Glomerular endothelial cell (primary cell): ENCODE results near the gene RAB10. TPM values are rescaled to one million over a fixed set of nuclear protein-coding genes. Genes with fewer than 3 reads are reported as not detected.
"Not testable (repeated sequence)": the region's sequence is repeated elsewhere in the genome, so short reads cannot be mapped to it uniquely, and the experiment has no call there.

Experiments
- DNase-seq: peaks from one replicate; pipeline ENCODE4 v3.0.0-alpha.2; 2011; ENCODE audit warnings: low read depth, low spot score; ENCODE audit errors: extremely low read depth
- total RNA-seq: library from RNA; depleted of rRNA; stranded (reverse); fragments of >200 nt; gene quantifications from 2 replicates; pipeline ENCODE4 v1.2.3, GENCODE V29; 2015

RAB10 gene
- total RNA-seq, 1 donor from 2014 or later = 180 TPM

DNA sequence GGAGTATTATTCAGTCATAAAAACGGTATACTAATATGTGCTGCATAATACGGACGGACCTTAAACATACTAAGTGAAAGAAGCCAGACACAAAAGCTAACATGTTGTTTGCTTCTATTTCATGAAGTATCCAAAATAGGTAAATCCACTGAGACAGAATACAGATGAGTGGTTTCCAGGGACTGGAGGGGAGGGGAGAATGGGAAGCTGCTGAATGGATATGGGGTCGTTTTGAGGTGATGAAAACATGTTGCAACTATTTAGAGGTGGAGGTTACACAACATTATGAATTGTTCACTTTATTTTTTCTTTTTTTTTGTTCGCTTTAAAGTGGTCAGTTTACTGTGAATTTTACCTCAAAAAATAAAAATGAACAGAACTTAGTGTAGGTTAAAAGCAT lies 52.9 kb downstream of the RAB10 start:
- DNase-seq = no peak

DNA sequence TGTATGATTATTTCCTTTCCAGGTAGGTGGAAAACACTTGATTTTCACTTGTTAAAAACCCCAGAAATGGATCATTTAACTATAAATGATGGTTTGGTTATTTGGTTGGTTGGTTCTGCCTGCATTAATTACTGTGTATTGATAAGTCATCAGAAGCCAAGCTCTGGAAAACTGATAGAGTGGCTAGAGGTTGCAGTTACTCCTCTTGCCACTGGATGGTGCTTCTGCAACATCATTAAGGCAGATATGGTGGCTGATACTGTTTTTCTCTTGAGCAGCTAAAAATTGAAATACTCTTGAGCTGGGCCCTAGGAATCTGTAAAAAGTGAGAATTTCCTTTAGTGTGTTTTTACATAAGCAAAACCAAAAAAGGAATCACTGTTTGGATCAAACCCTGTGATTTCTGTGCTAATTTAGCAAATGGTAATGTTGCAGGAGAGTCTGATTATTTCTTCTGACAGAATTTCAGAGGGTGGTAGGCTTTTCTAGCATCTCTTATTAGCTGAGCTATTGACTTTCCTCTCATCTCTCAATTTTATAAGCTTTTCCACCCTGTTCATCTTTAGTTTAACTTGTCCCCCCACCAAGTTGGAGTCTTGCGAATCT lies 54.3 kb downstream of the RAB10 start:
- DNase-seq = no peak

DNA sequence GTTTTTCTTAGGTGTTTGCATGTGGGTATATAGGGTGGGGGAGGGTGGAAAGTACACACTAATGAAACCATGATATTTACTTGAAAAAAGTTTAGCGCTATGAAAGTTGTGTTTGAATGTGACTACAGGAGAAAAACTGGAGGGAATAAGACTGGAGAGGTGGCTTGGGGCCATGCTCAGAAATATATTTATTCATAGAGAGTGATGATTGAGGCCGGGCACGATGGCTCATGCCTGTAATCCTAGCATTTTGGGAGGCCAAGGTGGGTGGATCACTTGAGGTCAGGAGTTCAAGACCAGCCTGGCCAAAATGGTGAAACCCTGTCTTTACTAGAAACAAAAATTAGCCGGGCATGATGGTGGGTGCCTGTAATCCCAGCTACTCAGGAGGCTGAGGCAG lies 55.0 kb downstream of the RAB10 start:
- not testable (repeated sequence) for DNase-seq

DNA sequence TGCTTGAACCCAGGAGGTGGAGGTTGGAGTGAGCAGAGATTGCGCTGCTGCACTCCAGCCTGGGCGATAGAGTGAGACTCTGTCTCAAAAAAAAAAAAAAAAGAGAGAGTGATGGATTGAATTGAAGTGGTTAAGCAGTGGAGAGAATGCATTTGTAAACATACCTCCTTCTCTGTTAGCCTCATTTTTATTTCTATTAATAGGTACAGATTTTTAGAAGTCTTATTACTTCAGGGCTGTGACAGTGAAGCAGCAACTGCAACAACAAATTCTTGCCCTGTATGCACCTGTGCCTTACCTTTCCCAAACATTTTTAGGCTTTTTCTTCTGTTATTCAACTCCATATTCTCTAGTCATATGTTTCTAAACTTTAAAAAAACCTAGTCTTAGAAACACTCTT lies 55.5 kb downstream of the RAB10 start:
- no peak for DNase-seq

DNA sequence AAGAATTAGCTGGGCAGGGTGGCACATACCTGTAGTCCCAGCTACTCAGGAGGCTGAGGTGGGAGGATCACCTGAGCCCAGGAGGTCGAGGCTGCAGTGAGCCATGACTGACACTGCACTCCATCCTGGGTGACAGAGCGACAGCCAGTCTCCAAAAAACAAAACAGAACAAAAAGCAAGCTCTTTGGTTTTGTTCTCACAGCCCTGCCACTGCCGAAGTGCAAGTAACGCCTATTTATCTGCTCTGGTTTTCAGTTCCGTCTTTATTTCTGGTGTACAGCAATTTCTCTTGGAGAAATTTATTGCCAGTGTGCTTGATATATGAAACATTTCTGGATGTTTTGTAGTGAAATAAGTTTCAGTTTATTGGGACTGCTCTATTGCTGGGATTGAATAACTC lies 61.9 kb downstream of the RAB10 start:
- no peak for DNase-seq

DNA sequence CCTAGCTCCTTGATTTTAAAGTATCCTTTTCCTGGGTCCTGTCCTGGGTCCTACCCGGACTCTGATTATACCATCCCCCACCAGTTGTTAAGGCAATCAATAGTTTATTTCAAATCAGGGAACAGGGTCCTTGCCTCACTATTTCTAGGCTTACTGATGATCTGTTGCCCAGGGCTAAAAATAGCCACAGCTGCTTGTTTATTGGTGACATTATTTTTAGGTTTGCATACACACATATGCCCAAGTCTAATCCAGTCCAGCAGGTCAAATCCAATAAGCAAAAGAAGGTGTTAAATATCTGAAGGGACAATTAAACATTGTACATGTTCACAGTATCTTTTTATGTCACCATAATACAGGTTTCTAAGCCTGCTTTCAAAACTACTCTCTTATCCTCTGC lies 66.0 kb downstream of the RAB10 start:
- no peak for DNase-seq

DNA sequence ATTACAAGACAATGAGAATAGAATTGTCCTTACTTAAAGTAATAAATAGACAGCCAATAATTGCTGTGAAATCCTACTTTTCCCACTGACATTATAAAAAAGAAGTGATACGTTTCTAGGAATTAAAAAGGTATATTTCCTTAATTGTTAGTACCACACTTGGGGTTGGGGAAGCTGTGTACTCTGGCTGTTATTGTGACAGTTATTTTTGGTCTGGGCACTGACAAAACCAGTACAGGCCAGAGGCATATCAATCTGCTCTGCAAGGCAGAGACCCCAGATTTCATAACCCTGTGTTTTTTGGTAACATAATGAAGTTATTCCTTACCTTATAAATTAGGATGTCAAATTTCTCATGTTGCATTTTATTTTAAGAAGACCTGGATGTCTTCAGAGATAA lies 66.5 kb downstream of the RAB10 start:
- no peak for DNase-seq

DNA sequence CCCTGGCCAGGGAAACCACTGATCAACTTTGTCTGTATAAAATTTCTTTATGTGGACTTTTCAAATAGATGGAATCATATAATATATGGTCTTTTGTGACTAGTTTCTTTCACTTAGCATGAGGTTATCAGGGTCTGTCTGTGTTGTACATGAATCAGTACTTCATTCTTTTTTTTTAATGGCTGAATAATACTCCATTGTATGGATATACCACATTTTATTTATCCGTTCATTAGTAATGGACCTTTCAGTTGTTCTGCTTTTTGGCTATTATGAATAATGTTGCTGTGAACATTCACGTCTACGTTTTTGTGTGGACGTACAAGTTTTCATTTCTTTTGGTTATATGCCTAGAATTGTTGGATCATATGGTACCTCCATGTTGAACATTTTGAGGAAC lies 69.9 kb downstream of the RAB10 start:
- DNase-seq = no peak

DNA sequence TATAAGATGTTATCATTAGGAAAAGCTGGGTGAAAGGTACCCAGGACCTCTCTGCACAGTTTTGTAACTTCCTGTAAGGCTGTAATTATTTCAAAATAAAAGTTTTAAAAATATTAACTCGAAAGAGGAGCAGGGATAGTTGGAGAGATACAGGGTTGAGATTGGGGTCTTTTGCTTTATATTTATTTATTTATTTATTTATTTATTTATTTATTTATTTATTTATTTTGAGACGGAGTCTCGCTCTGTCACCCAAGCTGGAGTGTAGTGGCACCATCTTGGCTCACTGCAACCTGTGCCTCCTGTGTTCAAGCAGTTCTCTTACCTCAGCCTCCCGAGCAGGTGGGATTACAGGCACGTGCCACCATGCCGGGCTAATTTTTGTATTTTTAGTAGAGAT lies 74.8 kb downstream of the RAB10 start:
- DNase-seq = not testable (repeated sequence)

DNA sequence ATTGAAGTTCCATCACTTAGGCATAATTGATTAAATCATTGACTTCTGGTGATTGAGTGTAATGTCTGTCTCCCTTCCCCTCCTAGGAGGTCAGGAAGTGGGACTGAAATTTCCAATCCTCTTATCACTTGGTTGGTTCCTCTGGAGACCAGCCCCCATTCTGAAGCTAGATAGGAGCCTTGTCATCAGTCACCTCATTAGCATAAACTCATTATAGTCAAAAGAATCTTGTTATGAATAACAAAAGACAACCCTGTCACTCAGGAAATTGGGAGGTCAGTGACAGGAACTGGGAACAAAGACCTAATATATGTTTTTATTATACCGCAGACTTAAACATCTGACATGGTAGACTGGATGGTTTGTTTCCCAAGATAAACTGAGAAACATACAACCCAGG lies 78.3 kb downstream of the RAB10 start:
- no peak for DNase-seq

DNA sequence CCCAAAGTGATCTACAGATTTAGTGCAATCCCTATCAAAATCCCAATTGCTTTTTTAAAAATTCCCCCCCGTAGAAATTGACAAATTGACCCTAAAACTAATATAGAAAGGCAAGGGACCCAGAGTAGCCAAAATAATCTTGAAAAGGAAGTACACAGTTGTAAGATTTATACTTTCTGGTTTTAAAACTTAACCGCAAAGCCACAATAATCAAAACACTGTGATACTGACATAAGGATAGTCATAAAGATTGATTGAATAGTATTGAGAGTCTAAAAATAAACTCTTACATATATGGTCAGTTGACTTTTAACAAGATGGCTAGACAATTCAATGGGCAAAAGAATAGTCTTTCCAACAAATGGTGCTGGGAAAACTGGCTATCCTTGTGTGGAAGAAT lies 80.3 kb downstream of the RAB10 start:
- no peak for DNase-seq

DNA sequence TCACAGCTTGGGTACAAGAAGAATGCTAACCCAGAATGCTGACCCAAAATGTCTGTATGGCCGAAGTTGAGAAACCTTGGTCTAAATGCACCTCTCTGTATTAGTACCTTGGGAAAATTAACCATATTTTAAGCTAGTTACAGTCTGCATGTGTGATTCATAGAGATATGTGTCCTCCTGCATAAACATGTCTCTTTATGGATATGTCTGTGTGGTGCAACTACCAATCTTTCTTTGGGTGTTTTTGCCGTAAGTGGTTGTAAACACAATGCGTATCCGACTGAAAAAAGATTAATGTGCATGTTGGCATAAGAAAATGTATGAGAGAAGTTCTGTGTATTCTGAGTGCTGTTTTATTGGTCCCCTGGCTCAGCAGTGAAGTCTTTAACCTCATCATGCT lies 84.8 kb downstream of the RAB10 start:
- no peak for DNase-seq

DNA sequence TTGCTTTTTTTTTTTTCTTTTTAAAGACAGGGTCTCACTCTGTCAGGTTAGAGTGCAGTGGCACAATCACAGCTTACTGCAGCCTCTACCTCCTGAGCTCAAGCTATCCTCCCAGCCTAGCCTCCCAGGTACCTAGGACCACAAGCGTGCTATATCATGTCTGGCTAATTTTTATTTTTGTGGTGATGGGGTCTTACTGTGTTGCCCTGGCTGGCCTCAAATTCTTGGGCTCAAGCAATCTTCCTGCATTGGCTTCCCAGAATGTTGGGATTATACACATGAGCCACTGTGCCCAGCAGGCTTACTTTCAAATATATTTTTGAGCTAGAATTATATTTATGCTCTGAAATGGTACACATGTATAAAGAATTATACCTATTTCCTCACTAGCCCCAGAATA lies 85.6 kb downstream of the RAB10 start:
- DNase-seq = no peak

DNA sequence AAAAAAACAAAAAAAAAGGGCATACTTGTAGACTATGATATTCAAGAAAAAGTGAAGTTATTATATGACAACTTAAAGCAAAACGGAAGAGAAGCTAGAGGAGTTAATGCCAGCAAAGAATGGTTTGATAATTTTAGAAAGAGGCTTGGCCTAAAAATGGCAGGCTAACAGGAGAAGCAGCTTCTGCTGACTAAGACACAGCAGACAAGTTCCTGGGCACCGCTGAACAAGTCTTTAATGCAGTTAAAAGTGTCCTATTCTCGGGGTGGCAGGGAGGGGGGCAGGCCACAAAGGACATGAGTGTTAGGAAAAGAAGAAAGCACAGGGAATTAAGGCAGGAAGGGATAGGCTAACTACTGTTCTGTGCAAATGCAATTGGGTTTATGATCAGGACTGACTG lies 88.7 kb downstream of the RAB10 start:
- DNase-seq = no peak

DNA sequence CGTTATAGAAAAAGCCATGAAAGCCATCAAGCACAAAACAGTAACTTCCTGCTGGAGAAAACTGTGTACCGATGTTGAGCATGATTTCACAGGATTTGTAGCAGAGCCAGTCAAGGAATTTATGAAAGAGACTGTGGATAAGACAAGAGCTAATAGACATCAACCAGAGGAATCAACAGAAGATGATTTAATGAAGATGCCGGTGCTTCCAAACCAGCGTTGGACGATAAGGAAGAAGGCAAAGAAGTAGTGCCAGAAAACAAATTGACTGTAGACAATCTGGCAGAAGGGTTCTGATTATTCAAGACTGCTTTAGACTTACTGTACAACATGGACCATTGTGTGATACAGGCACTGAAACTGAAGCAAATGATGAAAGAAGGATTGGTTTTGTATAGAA lies 89.5 kb downstream of the RAB10 start:
- DNase-seq = no peak

DNA sequence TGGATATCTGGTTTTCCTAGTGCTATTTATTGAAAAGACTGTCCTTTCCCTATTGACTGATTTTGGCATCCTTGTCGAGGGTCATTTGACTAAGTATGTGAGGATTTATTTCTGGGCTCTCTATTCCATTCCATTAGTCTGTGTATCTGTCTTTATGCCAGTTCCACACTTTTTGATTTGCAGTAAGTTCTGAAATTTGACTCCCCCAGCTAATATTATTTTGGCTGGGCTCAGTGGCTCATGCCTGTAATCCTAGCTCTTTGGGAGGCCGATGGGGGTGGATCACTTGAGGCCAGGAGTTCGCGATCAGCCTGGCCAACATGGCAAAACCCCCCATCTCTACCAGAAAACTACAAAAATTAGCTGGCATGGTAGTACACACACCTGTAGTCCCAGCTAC lies 92.2 kb downstream of the RAB10 start:
- no peak for DNase-seq

DNA sequence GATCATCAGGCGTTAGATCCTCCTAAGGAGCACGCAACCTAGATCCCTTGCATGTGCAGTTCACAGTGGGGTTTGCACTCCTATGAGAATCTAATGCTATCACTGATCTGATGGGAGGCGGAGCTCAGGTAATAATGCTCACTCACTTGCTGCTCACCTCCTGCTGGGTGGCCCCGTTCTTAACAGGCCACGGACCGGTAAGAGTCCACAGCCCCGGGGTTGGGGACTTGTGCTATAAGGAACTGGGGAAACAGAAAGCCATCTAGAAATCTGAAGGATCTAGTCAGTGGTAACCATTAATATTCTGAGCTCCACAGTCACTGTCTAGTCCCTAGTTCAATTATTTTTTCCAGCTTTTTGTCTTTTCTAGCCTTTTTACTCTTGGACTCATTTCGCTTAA lies 94.3 kb downstream of the RAB10 start:
- no peak for DNase-seq

DNA sequence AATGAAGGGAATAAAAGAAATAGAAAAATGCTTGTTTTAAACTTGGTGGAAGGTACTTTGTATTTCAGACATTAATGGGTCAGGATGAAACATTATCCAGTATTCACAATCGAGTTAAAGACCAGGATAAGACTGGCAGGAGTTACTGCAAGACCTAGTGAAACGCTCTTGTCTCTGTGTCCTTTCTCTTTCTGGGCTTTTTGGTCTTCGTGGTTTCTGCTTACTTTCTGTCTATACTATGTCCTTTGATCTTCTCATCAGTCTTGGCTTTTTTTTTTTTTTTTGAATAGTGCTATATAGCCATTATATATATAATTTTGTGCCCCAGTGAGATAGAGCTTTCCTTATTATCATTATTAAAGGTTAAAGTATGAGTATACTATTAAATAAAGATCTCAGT lies 96.9 kb downstream of the RAB10 start:
- DNase-seq = no peak

DNA sequence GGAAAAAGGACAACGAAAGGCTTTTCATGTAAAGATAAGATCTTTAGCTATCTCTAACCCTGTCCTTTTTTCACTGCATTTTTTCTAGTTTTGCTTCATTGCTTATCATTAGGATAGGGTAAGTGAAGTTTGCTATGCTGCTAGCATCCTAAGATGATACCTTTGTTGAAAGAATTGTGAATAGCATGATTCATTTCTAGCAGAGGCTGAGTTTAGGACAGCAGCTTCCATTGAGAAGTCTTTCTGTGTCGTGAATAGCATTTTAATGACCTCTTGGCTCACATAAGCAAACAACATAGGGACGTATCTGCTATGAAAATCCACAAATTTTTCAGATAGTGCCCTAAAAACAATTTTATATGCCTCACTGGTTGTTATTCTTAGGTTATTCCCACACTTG lies 102.6 kb downstream of the RAB10 start:
- DNase-seq = no peak

DNA sequence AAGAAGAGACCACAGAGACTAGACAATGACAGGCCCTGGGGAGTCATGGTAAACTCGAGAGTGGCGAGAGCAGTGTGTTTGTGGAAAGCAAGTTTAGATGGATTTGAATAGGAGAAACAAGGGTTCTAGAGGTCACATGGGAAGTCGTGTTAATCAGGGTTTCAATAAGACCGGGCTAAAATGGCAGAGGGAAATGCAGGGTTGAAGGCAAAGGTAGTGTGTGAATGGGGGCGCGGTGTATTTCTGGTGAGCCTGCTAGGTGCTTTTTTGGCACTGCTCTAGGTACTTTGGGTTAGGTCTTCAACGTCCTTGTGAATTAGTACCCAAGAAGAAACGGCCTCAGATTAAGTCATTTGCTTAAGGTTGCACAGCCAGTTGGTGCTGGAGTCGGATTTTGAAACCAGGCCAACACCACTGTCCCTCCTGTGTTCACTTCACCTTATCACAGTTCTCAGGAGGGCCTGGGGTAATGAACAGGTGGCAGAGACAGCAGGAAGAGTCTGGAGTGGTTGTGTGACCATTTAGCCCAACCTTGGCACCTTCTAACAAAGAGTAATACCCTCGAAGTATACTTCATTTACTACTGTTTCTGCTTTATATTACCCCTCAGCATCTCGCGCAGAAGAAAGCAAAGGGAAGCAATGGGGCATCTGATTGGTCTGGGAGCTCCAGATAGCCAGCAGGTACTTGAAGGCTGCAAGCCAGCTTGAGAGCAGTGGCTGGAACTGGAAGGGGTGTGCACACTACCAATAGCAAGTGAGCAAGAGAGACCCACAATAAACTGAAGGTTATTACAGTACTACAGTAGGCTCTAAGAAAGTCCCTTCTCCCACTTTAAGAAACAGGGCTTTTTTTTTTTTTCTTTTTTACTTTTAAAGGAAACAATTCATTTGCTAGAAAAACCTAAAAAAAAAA lies 105.6 kb downstream of the RAB10 start:
- no peak for DNase-seq

DNA sequence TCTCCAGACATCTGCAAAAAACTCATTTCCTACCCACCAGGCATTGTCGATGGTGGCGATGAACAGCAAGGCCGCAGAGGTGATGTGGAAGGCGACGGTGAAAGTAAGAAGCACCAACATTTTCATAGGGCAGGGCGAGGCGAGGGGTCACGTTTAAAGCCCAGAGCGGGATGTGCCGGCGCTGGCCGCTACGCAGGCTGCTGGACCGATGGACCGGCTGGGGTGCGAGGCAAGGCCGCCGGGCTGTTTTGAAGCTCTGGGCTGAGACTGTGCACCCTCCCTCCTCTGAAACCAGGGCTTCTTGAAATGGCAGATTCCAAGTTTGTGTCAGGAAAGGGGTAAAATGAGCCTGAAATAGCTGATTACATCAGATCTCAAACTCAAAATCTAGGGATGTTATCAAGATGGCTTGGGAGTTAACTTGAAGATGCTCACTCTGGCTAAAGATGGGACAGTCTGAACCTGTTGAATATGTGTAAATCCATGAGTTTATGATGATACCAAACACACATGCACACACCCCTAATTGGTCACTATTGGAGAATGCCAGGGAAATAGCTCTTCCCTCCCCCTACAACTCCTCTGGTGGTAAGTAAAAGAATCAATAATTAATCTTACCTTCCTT lies 107.4 kb downstream of the RAB10 start:
- no peak for DNase-seq

DNA sequence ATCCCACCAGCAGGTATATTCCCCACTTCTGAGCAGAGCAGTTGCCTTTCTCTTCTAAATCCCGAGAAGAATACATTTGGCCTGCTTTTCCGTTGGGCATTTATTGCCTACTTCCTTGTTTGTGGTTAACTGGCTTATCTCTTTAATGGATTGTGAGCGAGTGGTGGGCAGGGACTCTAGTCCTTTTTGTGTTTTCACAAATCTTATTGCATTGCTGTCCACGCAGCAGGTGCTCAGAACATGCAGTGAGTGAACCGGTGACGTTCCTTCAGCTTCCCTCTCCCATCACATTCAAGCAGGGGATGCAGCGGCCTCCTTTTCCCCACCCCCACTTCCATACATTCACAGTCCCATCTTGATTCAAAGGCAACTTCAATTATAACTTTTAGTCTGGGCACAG lies 110.1 kb downstream of the RAB10 start:
- DNase-seq = no peak
